ENCODE data around the gene OR2M2.

DNA sequence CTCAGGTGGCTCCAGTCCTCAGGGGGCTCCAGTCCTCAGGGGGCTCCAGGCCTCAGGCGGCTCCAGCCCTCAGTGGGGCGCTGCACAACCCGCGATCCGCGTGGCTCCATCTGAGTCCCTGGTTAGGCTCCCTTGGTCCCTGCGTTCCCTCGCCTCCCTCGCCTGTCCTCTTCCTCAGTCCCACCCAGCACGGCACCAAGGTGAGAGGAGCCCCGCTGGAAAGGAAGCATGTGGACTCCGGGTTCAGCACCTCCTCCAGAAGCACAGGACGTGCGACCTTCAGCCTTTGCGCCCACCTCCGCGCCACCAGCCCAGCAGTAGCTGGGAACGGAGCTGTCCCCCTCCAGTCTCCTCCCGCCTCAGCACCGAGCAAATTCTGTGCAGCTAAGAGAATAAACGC, 37.8 kb upstream of the OR2M2 start:
- TF ChIP-seq, protein P1, sequence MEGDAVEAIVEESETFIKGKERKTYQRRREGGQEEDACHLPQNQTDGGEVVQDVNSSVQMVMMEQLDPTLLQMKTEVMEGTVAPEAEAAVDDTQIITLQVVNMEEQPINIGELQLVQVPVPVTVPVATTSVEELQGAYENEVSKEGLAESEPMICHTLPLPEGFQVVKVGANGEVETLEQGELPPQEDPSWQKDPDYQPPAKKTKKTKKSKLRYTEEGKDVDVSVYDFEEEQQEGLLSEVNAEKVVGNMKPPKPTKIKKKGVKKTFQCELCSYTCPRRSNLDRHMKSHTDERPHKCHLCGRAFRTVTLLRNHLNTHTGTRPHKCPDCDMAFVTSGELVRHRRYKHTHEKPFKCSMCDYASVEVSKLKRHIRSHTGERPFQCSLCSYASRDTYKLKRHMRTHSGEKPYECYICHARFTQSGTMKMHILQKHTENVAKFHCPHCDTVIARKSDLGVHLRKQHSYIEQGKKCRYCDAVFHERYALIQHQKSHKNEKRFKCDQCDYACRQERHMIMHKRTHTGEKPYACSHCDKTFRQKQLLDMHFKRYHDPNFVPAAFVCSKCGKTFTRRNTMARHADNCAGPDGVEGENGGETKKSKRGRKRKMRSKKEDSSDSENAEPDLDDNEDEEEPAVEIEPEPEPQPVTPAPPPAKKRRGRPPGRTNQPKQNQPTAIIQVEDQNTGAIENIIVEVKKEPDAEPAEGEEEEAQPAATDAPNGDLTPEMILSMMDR (IDR thresholded peaks at IDR 0.05) = no peak
- TF ChIP-seq POLR2AphosphoS5 (IDR thresholded peaks at IDR 0.05) = no peak

Measured in gastroesophageal sphincter (tissue), 3 donors.